ENCODE measurements around the gene MCF2. TPM values are rescaled to one million over a fixed set of nuclear protein-coding genes. Genes with fewer than 3 reads are reported as not detected.

MCF2 gene
- total and polyA plus RNA-seq, 10 of the 15 experiments (the other 5 are each of a cell fraction or from before 2014, with no cell fraction given) = 0.07 to 3.3 (median 0.42) TPM

DNA sequence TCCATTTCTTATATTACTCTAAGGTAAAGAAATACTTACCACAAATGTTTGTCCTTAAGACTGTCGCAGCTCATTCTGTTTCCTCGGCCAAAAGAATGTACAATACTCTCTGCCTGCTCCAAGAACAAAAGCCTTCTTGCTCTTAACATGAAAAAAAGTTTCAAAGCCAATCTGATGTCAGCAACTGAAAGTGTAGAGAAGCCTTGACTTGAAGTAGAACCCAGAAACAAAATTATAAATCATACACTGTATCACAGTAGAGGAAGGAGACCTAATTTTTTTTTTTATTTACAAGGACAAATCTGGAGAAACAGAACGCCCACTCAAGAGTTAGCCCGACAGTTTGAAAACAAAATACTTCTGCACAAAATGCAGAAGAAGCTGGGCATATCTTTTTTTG lies at the start of gene MCF2 (continued):
- TF ChIP-seq, protein P1, sequence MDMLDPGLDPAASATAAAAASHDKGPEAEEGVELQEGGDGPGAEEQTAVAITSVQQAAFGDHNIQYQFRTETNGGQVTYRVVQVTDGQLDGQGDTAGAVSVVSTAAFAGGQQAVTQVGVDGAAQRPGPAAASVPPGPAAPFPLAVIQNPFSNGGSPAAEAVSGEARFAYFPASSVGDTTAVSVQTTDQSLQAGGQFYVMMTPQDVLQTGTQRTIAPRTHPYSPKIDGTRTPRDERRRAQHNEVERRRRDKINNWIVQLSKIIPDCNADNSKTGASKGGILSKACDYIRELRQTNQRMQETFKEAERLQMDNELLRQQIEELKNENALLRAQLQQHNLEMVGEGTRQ (IDR thresholded peaks at IDR 0.05; ENCODE audit: borderline replicate concordance, low read depth, low read length) = no peak
- TF ChIP-seq MTA3 (IDR thresholded peaks at IDR 0.05; ENCODE audit: borderline replicate concordance, low read length) = no peak
- no peak for TF ChIP-seq RELA (IDR thresholded peaks at IDR 0.05; ENCODE audit: borderline replicate concordance, partially characterized antibody)
- TF ChIP-seq KAT2A (conservative IDR thresholded peaks at IDR 0.05; ENCODE audit: control insufficient read depth, low read depth, low read length) = no peak
- TF ChIP-seq, protein P2, sequence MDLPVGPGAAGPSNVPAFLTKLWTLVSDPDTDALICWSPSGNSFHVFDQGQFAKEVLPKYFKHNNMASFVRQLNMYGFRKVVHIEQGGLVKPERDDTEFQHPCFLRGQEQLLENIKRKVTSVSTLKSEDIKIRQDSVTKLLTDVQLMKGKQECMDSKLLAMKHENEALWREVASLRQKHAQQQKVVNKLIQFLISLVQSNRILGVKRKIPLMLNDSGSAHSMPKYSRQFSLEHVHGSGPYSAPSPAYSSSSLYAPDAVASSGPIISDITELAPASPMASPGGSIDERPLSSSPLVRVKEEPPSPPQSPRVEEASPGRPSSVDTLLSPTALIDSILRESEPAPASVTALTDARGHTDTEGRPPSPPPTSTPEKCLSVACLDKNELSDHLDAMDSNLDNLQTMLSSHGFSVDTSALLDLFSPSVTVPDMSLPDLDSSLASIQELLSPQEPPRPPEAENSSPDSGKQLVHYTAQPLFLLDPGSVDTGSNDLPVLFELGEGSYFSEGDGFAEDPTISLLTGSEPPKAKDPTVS (IDR thresholded peaks at IDR 0.05; ENCODE audit: low read depth, low read length) = no peak
- TF ChIP-seq GABPA (IDR thresholded peaks at IDR 0.05; ENCODE audit: low read depth) = no peak
- no peak for TF ChIP-seq PAX5 (IDR thresholded peaks at IDR 0.05; ENCODE audit: borderline replicate concordance, low read depth, low read length)
- no peak for TF ChIP-seq MEF2B (IDR thresholded peaks at IDR 0.05; ENCODE audit: partially characterized antibody, poor library complexity, severe bottlenecking)

DNA sequence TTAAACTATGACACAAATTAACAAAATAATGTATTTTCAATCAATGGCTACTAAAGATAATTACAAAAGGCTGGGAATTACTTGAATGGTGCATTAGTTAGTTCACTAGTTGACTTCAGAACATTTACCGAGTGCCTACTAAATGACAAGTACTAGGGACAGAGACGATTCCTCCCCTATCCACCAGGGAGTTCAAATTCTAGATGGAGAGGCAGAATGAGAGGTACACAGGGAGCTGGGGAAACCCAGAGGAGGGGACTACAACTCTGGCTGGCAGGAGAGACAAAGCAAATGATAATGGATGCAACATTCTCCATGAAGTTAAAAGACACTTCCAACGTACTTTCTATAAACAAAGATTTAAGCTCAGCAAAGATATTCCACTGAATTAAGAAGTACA lies 43.1 kb upstream of the MCF2 start:
- DNase-seq (ENCODE audit: low read depth, low spot score) (no peak), ATAC-seq (no peak), FAIRE-seq (no peak)
- no peak overlapping the region for H3K4me2 ChIP-seq (ENCODE audit: control insufficient read depth, insufficient read depth)
- WGBS (ENCODE audit: insufficient coverage, insufficient replicate concordance, low lambda C conversion rate, missing lambda C conversion rate) = 52% methylated on average over 3 of the region's 3 CpGs
- in situ Hi-C loops (cut with MboI) (no loop called here), intact Hi-C loops (cut with micrococcal nuclease; ENCODE audit: unreplicated experiment) (no loop called here)
- CTCF ChIA-PET = interaction anchor here (1.2 to 2.2 kb wide), 3 partner anchors 9 to 1106 kb away, joined by 3 to 10 read pairs (median 3); no protein-coding TSS in a partner anchor
- H3K4me1 ChIP-seq (ENCODE audit: control insufficient read depth, insufficient read depth, low read length) = no peaks in the 10 kb centered on the region
- H3K27me3 ChIP-seq (replicated peaks in 1 of 2; ENCODE audit: control insufficient read depth in 2 of 2, insufficient read depth in 2 of 2, low read length in 1 of 2) = no peaks in the 10 kb centered on the region
- H2AFZ ChIP-seq (ENCODE audit: control insufficient read depth, low read depth, low read length) = no peak overlapping the region
- no peak overlapping the region for H3K4me3 ChIP-seq
- H3K36me3 ChIP-seq (ENCODE audit: control insufficient read depth in 2 of 2, insufficient read depth in 2 of 2, low read length in 1 of 2) = no peaks in the 10 kb centered on the region; a peak in 2 of 4 replicates
- BruUV-seq (replicated peaks) = no TSS peak
- H3K27ac ChIP-seq (ENCODE audit: control insufficient read depth, insufficient read depth) = no peak overlapping the region
- H4K20me1 ChIP-seq (ENCODE audit: control insufficient read depth, insufficient read depth) = no peaks in the 10 kb centered on the region
- peaks cover 2% of the 10 kb centered on the region; the same call in 2 of the 3 replicates for H3K9me3 ChIP-seq (replicated peaks; ENCODE audit: control insufficient read depth, insufficient read depth, low read length)
- no peak overlapping the region for H3K9ac ChIP-seq (ENCODE audit: control insufficient read depth, insufficient read depth, low read length)
- RAD21 ChIA-PET (ENCODE audit: unreplicated experiment) = no interaction called here
- H3K79me2 ChIP-seq (ENCODE audit: control insufficient read depth, insufficient read depth, low read length) = no peaks in the 10 kb centered on the region
- SMC1A ChIA-PET (ENCODE audit: uncharacterized antibody, unreplicated experiment) = interaction anchor here (1.1 to 2.7 kb wide), 4 partner anchors 7 to 33 kb away, joined by 3 to 8 read pairs (median 3); no protein-coding TSS in a partner anchor
- POLR2A ChIA-PET = no interaction called here
- TF ChIP-seq, protein P3, sequence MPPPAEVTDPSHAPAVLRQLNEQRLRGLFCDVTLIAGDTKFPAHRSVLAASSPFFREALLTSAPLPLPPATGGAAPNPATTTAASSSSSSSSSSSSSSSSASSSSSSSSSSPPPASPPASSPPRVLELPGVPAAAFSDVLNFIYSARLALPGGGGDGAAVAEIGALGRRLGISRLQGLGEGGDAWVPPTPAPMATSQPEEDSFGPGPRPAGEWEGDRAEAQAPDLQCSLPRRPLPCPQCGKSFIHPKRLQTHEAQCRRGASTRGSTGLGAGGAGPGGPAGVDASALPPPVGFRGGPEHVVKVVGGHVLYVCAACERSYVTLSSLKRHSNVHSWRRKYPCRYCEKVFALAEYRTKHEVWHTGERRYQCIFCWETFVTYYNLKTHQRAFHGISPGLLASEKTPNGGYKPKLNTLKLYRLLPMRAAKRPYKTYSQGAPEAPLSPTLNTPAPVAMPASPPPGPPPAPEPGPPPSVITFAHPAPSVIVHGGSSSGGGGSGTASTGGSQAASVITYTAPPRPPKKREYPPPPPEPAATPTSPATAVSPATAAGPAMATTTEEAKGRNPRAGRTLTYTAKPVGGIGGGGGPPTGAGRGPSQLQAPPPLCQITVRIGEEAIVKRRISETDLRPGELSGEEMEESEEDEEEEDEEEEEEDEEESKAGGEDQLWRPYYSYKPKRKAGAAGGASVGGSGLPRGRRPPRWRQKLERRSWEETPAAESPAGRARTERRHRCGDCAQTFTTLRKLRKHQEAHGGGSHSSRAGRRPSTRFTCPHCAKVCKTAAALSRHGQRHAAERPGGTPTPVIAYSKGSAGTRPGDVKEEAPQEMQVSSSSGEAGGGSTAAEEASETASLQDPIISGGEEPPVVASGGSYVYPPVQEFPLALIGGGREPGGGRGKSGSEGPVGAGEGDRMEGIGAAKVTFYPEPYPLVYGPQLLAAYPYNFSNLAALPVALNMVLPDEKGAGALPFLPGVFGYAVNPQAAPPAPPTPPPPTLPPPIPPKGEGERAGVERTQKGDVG (CRISPR knock-in tag; IDR thresholded peaks at IDR 0.05) = no peak
- TF ChIP-seq ZNF24 (IDR thresholded peaks at IDR 0.05) (no peak), JUNB (IDR thresholded peaks at IDR 0.05) (no peak)
- TF ChIP-seq, protein P4, sequence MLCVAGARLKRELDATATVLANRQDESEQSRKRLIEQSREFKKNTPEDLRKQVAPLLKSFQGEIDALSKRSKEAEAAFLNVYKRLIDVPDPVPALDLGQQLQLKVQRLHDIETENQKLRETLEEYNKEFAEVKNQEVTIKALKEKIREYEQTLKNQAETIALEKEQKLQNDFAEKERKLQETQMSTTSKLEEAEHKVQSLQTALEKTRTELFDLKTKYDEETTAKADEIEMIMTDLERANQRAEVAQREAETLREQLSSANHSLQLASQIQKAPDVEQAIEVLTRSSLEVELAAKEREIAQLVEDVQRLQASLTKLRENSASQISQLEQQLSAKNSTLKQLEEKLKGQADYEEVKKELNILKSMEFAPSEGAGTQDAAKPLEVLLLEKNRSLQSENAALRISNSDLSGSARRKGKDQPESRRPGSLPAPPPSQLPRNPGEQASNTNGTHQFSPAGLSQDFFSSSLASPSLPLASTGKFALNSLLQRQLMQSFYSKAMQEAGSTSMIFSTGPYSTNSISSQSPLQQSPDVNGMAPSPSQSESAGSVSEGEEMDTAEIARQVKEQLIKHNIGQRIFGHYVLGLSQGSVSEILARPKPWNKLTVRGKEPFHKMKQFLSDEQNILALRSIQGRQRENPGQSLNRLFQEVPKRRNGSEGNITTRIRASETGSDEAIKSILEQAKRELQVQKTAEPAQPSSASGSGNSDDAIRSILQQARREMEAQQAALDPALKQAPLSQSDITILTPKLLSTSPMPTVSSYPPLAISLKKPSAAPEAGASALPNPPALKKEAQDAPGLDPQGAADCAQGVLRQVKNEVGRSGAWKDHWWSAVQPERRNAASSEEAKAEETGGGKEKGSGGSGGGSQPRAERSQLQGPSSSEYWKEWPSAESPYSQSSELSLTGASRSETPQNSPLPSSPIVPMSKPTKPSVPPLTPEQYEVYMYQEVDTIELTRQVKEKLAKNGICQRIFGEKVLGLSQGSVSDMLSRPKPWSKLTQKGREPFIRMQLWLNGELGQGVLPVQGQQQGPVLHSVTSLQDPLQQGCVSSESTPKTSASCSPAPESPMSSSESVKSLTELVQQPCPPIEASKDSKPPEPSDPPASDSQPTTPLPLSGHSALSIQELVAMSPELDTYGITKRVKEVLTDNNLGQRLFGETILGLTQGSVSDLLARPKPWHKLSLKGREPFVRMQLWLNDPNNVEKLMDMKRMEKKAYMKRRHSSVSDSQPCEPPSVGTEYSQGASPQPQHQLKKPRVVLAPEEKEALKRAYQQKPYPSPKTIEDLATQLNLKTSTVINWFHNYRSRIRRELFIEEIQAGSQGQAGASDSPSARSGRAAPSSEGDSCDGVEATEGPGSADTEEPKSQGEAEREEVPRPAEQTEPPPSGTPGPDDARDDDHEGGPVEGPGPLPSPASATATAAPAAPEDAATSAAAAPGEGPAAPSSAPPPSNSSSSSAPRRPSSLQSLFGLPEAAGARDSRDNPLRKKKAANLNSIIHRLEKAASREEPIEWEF (IDR thresholded peaks at IDR 0.05; ENCODE audit: insufficient replicate concordance, low read depth, low read length) = no peak
